ENCODE data around the gene CADM2.

CADM2 gene

DNA sequence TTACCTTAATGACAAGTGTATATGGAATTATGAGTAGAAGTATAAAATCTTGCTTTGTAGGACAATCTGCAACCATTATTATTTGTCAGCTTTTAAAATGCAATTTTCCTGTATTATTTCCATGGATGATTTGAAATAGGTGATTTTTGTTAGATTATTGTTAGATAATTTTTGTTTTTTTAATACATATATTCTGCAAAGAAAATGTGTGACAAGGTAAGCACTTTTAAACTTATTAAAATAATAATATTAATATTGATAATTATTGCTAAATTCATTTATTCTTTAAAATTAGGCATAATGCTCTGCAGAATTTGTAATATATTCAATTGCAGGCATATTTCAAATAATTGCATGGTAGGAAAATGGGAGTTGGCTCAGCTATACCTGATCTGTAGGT lies 329.5 kb downstream of the CADM2 start:
- H3K4me3 ChIP-seq (ENCODE audit: low read length) = no peak overlapping the region
- no peaks in the 10 kb centered on the region for H3K79me2 ChIP-seq (ENCODE audit: control insufficient read depth, low read length)
- no peaks in the 10 kb centered on the region for H3K9me3 ChIP-seq (ENCODE audit: control insufficient read depth, insufficient read depth, low read length)
- TF ChIP-seq CTCF (IDR thresholded peaks at IDR 0.05; ENCODE audit: low read depth, low read length, poor library complexity, severe bottlenecking) (no peak), EZH2phosphoT487 (IDR thresholded peaks at IDR 0.05; ENCODE audit: borderline replicate concordance, low read length) (no peak)
- H3K27ac ChIP-seq (ENCODE audit: low read depth, low read length) = no peak overlapping the region
- H3K9me2 ChIP-seq (replicated peaks; ENCODE audit: control insufficient read depth, low read length) = no peaks in the 10 kb centered on the region
- no peaks in the 10 kb centered on the region for H4K20me1 ChIP-seq (ENCODE audit: control insufficient read depth, insufficient read depth, low read depth, low read length)
- no peaks in the 10 kb centered on the region for H3K27me3 ChIP-seq (ENCODE audit: control insufficient read depth, low read length)
- no peaks in the 10 kb centered on the region for H3K36me3 ChIP-seq (ENCODE audit: control insufficient read depth, low read length)
- H3K4me2 ChIP-seq (ENCODE audit: low read length) = no peak overlapping the region
- no peaks in the 10 kb centered on the region for H3F3A ChIP-seq (ENCODE audit: control insufficient read depth, insufficient read depth)
- H3K4me1 ChIP-seq (ENCODE audit: control insufficient read depth, low read length) = no peaks in the 10 kb centered on the region

- H3K79me2 ChIP-seq (ENCODE audit: control insufficient read depth, low read length) = no peaks in the 10 kb centered on the region
These were observed 338.5 kb downstream of the CADM2 start for GRCh38 chr3:85297291-85297690.

GRCh38 chr3:85298032-85298431 lies 339.2 kb downstream of the CADM2 start:
- no peak overlapping the region for H3K4me3 ChIP-seq (ENCODE audit: low read length)
- TF ChIP-seq EZH2phosphoT487 (IDR thresholded peaks at IDR 0.05; ENCODE audit: borderline replicate concordance, low read length) (no peak), CTCF (IDR thresholded peaks at IDR 0.05; ENCODE audit: low read depth, low read length, poor library complexity, severe bottlenecking) (no peak)
- H3K9me3 ChIP-seq (ENCODE audit: control insufficient read depth, insufficient read depth, low read length) = no peaks in the 10 kb centered on the region
- H3K27me3 ChIP-seq (ENCODE audit: control insufficient read depth, low read length) = no peaks in the 10 kb centered on the region
- no peaks in the 10 kb centered on the region for H3K4me1 ChIP-seq (ENCODE audit: control insufficient read depth, low read length)
- no peak overlapping the region for H3K4me2 ChIP-seq (ENCODE audit: low read length)
- H4K20me1 ChIP-seq (ENCODE audit: control insufficient read depth, insufficient read depth, low read depth, low read length) = no peaks in the 10 kb centered on the region
- no peak overlapping the region for H3K27ac ChIP-seq (ENCODE audit: low read depth, low read length)
- H3K9me2 ChIP-seq (replicated peaks; ENCODE audit: control insufficient read depth, low read length) = no peaks in the 10 kb centered on the region
- H3F3A ChIP-seq (ENCODE audit: control insufficient read depth, insufficient read depth) = no peaks in the 10 kb centered on the region
- H3K36me3 ChIP-seq (ENCODE audit: control insufficient read depth, low read length) = no peaks in the 10 kb centered on the region
- no peaks in the 10 kb centered on the region for H3K79me2 ChIP-seq (ENCODE audit: control insufficient read depth, low read length)

More at GRCh38 chr3:85297291-85297690, 338.5 kb downstream of the CADM2 start:
- no peak overlapping the region for H3K27ac ChIP-seq (ENCODE audit: low read depth, low read length)
- no peaks in the 10 kb centered on the region for H3K9me2 ChIP-seq (replicated peaks; ENCODE audit: control insufficient read depth, low read length)
- H4K20me1 ChIP-seq (ENCODE audit: control insufficient read depth, insufficient read depth, low read depth, low read length) = no peaks in the 10 kb centered on the region
- no peaks in the 10 kb centered on the region for H3K27me3 ChIP-seq (ENCODE audit: control insufficient read depth, low read length)
- TF ChIP-seq EZH2phosphoT487 (IDR thresholded peaks at IDR 0.05; ENCODE audit: borderline replicate concordance, low read length) = no peak
- no peak for TF ChIP-seq CTCF (IDR thresholded peaks at IDR 0.05; ENCODE audit: low read depth, low read length, poor library complexity, severe bottlenecking)
- no peaks in the 10 kb centered on the region for H3K9me3 ChIP-seq (ENCODE audit: control insufficient read depth, insufficient read depth, low read length)
- no peak overlapping the region for H3K4me3 ChIP-seq (ENCODE audit: low read length)
- no peak overlapping the region for H3K4me2 ChIP-seq (ENCODE audit: low read length)
- H3K36me3 ChIP-seq (ENCODE audit: control insufficient read depth, low read length) = no peaks in the 10 kb centered on the region
- no peaks in the 10 kb centered on the region for H3F3A ChIP-seq (ENCODE audit: control insufficient read depth, insufficient read depth)
- H3K4me1 ChIP-seq (ENCODE audit: control insufficient read depth, low read length) = no peaks in the 10 kb centered on the region

DNA sequence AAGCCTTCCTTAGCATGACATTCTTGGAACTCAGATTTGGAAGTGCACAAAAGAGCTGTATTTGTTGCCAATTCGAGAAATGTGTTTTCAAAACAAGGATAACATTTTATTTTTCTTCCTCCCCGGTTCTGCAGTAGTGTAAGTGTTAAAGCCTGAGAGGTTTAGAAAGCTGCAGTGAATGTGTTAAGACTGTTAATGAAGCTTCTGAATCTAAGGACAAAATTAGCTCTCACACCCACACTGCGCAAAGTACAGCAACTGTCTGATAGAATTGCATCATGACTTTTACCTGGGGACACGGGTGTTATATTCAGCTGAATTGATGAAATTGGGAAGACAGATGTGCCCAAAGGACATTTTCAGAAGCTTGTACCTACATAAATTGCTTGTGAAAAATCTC lies 344.4 kb downstream of the CADM2 start:
- H3K27ac ChIP-seq (ENCODE audit: low read depth, low read length) = no peak overlapping the region
- H3K9me3 ChIP-seq (ENCODE audit: control insufficient read depth, insufficient read depth, low read length) = no peaks in the 10 kb centered on the region
- no peaks in the 10 kb centered on the region for H3K9me2 ChIP-seq (replicated peaks; ENCODE audit: control insufficient read depth, low read length)
- no peak for TF ChIP-seq CTCF (IDR thresholded peaks at IDR 0.05; ENCODE audit: low read depth, low read length, poor library complexity, severe bottlenecking)
- TF ChIP-seq EZH2phosphoT487 (IDR thresholded peaks at IDR 0.05; ENCODE audit: borderline replicate concordance, low read length) = no peak
- H3F3A ChIP-seq (ENCODE audit: control insufficient read depth, insufficient read depth) = no peaks in the 10 kb centered on the region
- H3K79me2 ChIP-seq (ENCODE audit: control insufficient read depth, low read length) = no peaks in the 10 kb centered on the region
- H4K20me1 ChIP-seq (ENCODE audit: control insufficient read depth, insufficient read depth, low read depth, low read length) = no peaks in the 10 kb centered on the region
- H3K27me3 ChIP-seq (ENCODE audit: control insufficient read depth, low read length) = no peaks in the 10 kb centered on the region
- no peak overlapping the region for H3K4me2 ChIP-seq (ENCODE audit: low read length)
- H3K4me3 ChIP-seq (ENCODE audit: low read length) = no peak overlapping the region
- no peaks in the 10 kb centered on the region for H3K4me1 ChIP-seq (ENCODE audit: control insufficient read depth, low read length)
- no peaks in the 10 kb centered on the region for H3K36me3 ChIP-seq (ENCODE audit: control insufficient read depth, low read length)

Measured in DOHH2 (cell line).